ENCODE results near the gene TCTA. TPM values are rescaled to one million over a fixed set of nuclear protein-coding genes. Genes with fewer than 3 reads are reported as not detected.
A peak's percentile ranks its signal among the peaks of the same experiment; 100 is the strongest.

The TCTA gene
- total and polyA plus RNA-seq, 10 of the 15 experiments (the other 5 are each of a cell fraction or from before 2014, with no cell fraction given) = 6.5 to 30.5 (median 18.3) TPM

GRCh38 chr3:49410846-49411534, 1.2 kb upstream of the TCTA start:
- SMC1A ChIA-PET (ENCODE audit: uncharacterized antibody, unreplicated experiment) = interaction anchor here (2.9 kb wide), 1 partner anchor 18 kb away, joined by 11 read pairs; the partner anchor contains the start of gene NICN1
- no peak for FAIRE-seq
- intact Hi-C loops (cut with micrococcal nuclease; ENCODE audit: unreplicated experiment) = loop anchor here (10.0 kb wide), 1 partner anchor 316 kb away; the partner anchor contains the start of gene QRICH1

More at GRCh38 chr3:49410846-49411534, 1.2 kb upstream of the TCTA start:
- ATAC-seq (no peak), DNase-seq (ENCODE audit: low read depth, low spot score) (no peak)
- Histone ChIP-seq H3K36me3 (ENCODE audit: control insufficient read depth in 2 of 2, insufficient read depth in 2 of 2, low read length in 1 of 2) (0 out of 4 replicates have a peak, but pooled peaks cover 0 to 6% of the 10 kb centered on the region in 2 experiments), H2AFZ (ENCODE audit: control insufficient read depth, low read depth, low read length) (no peak overlapping the region), H3K4me2 (ENCODE audit: control insufficient read depth, insufficient read depth) (peak overlapping the region; percentile 78), H3K27ac (ENCODE audit: control insufficient read depth, insufficient read depth) (peak overlapping the region; percentile 96), H3K9me3 (replicated peaks; ENCODE audit: control insufficient read depth, insufficient read depth, low read length) (no peaks in the 10 kb centered on the region; the same call in 2 of the 3 replicates), H3K27me3 (replicated peaks in 1 of 2; ENCODE audit: control insufficient read depth in 2 of 2, insufficient read depth in 2 of 2, low read length in 1 of 2) (no peaks in the 10 kb centered on the region), H3K4me1 (ENCODE audit: control insufficient read depth, insufficient read depth, low read length) (peaks cover 20% of the 10 kb centered on the region), H3K79me2 (ENCODE audit: control insufficient read depth, insufficient read depth, low read length) (peaks cover 82% of the 10 kb centered on the region), H3K9ac (ENCODE audit: control insufficient read depth, insufficient read depth, low read length) (peak overlapping the region; percentile 93), H4K20me1 (ENCODE audit: control insufficient read depth, insufficient read depth) (peaks cover 14% of the 10 kb centered on the region), H3K4me3 (peak overlapping the region; percentile 93)
- POLR2A ChIA-PET = interaction anchor here (0.6 to 6.6 kb wide), 8 partner anchors 18 to 355 kb away, joined by 3 to 40 read pairs (median 6); partner anchors contain the start of genes DAG1, GPX1, NICN1 and USP4
- CTCF ChIA-PET = interaction anchor here (2.9 kb wide), 1 partner anchor 38 kb away, joined by 13 read pairs; no protein-coding TSS in a partner anchor
- in situ Hi-C loops (cut with MboI) = no loop called here
- RAD21 ChIA-PET (ENCODE audit: unreplicated experiment) = interaction anchor here (0.5 to 2.1 kb wide), 7 partner anchors 18 to 240 kb away, joined by 3 to 12 read pairs (median 3); partner anchors contain the start of genes KLHDC8B and USP4
- under 1% methylated on average over 33 of the region's 33 CpGs for WGBS (ENCODE audit: insufficient coverage, insufficient replicate concordance, low lambda C conversion rate, missing lambda C conversion rate)
- BruUV-seq (replicated peaks) = no TSS peak
- TF ChIP-seq WRNIP1 (IDR thresholded peaks at IDR 0.05; ENCODE audit: borderline replicate concordance, low read depth, low read length) (no peak), SIN3A (IDR thresholded peaks at IDR 0.05; ENCODE audit: low read depth, low read length) (0 out of 2 replicates have a peak, but pooled peaks have one; percentile 3), PML (IDR thresholded peaks at IDR 0.05; ENCODE audit: low read length) (0 out of 2 replicates have a peak, but pooled peaks have one; percentile 10)
- TF ChIP-seq, protein P1, sequence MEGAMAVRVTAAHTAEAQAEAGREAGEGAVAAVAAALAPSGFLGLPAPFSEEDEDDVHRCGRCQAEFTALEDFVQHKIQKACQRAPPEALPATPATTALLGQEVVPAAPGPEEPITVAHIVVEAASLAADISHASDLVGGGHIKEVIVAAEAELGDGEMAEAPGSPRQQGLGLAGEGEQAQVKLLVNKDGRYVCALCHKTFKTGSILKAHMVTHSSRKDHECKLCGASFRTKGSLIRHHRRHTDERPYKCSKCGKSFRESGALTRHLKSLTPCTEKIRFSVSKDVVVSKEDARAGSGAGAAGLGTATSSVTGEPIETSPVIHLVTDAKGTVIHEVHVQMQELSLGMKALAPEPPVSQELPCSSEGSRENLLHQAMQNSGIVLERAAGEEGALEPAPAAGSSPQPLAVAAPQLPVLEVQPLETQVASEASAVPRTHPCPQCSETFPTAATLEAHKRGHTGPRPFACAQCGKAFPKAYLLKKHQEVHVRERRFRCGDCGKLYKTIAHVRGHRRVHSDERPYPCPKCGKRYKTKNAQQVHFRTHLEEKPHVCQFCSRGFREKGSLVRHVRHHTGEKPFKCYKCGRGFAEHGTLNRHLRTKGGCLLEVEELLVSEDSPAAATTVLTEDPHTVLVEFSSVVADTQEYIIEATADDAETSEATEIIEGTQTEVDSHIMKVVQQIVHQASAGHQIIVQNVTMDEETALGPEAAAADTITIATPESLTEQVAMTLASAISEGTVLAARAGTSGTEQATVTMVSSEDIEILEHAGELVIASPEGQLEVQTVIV (IDR thresholded peaks at IDR 0.05; ENCODE audit: borderline replicate concordance, partially characterized antibody) = no peak
